Sigmoid colon (tissue), 7 donors: Measurements from ENCODE around the gene EHBP1. TPM values are rescaled to one million over a fixed set of nuclear protein-coding genes. Genes with fewer than 3 reads are reported as not detected.
A peak's percentile ranks its signal among the peaks of the same experiment; 100 is the strongest.

Experiments
- DNase-seq: peaks from one replicate; pipeline ENCODE4 v3.0.0-alpha.2; 2019
- H3K27ac ChIP-seq, 4 donors: fragments of 200-600 bp; sonication (generic); one replicate each; pipeline ENCODE4 v1.5.1; 2016 to 2019; ENCODE audit warnings: mild to moderate bottlenecking in 1 of 4
- H3K27me3 ChIP-seq, 3 donors: fragments of 200-600 bp; sonication (generic); one replicate each; pipeline ENCODE4 v1.5.1; 2019; ENCODE audit warnings: mild to moderate bottlenecking in 1 of 3
- H3K36me3 ChIP-seq, 4 donors: fragments of 200-600 bp; sonication (generic); one replicate each; pipeline ENCODE4 v1.5.1; 2016 to 2019
- H3K4me1 ChIP-seq, 4 donors: fragments of 200-600 bp; sonication (generic); one replicate each; pipeline ENCODE4 v1.5.1; 2017 to 2019
- H3K4me3 ChIP-seq, 4 donors: fragments of 200-600 bp; sonication (generic); one replicate each; pipeline ENCODE4 v1.5.1; 2017 to 2019; ENCODE audit warnings: mild to moderate bottlenecking in 2 of 4, moderate library complexity in 1 of 4
- H3K9me3 ChIP-seq, 4 donors: fragments of 200-600 bp in 3 of 4; sonication (generic) in 3 of 4; one replicate each; pipeline versions ENCODE4 v1.5.1 to v1.6.1; 2013 to 2019
- EP300 ChIP-seq, 4 donors: sonication (generic); formaldehyde crosslinking; IDR thresholded peaks; one replicate each; pipeline ENCODE4 v1.6.1; 2017; ENCODE audit warnings: antibody characterized with exemption in 4 of 4
- POLR2A ChIP-seq, 2 donors: fragments of 450-650 bp; IDR thresholded peaks; one replicate each; pipeline ENCODE4 v1.6.1; 2016; ENCODE audit warnings: antibody characterized with exemption in 2 of 2, mild to moderate bottlenecking in 2 of 2, moderate library complexity in 2 of 2
- POLR2AphosphoS5 ChIP-seq, 4 donors: sonication (generic); formaldehyde crosslinking; IDR thresholded peaks; one replicate each; pipeline ENCODE4 v1.6.1; 2017; ENCODE audit warnings: antibody characterized with exemption in 4 of 4
- WGBS, 2 donors: extraction: QIAGEN DNeasy Blood & Tissue Kit; methylation state at CpG; one replicate each; pipeline ENCODE4 v1.1.7; 2013; 5-methylcytosine and 5-hydroxymethylcytosine counted together
- intact Hi-C: fragments of 100-400 bp; cut with DNase I; formaldehyde crosslinking; loops from one replicate; pipeline ENCODE4 v1.15.1; 2023
- polyA plus RNA-seq, 3 donors: library from polyadenylated mRNA; stranded (reverse); fragments of 200-250 nt; gene quantifications; one replicate each; pipeline ENCODE4 v1.2.3, GENCODE V29; 2013
- total RNA-seq, 4 donors: library from RNA; depleted of rRNA; stranded (reverse); fragments of >200 nt; gene quantifications; one replicate each; pipeline ENCODE4 v1.1.0, GENCODE V29; 2016
- TF ChIP-seq, protein P1 (sequence below), 4 experiments: fragments of 450-650 bp in 3 of 4; fragments of 200-600 bp in 1 of 4; IDR thresholded peaks; one replicate each; pipeline ENCODE4 v1.5.1; 2016 to 2019; ENCODE audit warnings: antibody characterized with exemption in 4 of 4, mild to moderate bottlenecking in 3 of 4, moderate library complexity in 2 of 4
- donor health status: healthy with polysubstance abuse.
- donor health status: Bipolar disorder and iron deficiency.
- donor health status: healthy.

Gene EHBP1
- total and polyA plus RNA-seq, 7 donors = 12.7 to 161 (median 121) TPM

DNA sequence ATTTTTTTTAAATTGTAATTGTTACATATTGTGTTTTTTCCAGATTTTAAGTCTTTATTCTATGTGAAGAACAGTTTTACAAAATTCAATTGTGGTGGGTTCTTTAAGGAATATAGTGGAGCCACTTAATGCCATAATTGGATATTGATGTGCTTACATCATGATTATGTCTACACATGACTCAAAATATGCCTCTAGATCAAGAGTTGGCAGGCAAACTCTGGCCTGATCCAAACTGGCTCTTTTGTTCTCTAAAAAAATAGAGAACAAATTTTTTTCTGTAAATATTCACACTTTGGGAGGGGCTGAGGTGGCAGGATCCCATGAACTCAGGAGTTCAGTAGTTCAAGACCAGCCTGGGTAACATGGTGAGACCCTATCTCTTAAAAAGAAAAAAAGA is 8.3 kb downstream of the EHBP1 start:
- Histone ChIP-seq H3K4me1 (peaks cover 0 to 89% (median 38%) of the 10 kb centered on the region in 4 donors), H3K27me3 (no peaks in the 10 kb centered on the region), H3K9me3 (no peaks in the 10 kb centered on the region), H3K36me3 (no peaks in the 10 kb centered on the region), H3K27ac (peak overlapping the region in 1 of 4 donors; percentile 11), H3K4me3 (no peak overlapping the region)
- TF ChIP-seq, protein P1, sequence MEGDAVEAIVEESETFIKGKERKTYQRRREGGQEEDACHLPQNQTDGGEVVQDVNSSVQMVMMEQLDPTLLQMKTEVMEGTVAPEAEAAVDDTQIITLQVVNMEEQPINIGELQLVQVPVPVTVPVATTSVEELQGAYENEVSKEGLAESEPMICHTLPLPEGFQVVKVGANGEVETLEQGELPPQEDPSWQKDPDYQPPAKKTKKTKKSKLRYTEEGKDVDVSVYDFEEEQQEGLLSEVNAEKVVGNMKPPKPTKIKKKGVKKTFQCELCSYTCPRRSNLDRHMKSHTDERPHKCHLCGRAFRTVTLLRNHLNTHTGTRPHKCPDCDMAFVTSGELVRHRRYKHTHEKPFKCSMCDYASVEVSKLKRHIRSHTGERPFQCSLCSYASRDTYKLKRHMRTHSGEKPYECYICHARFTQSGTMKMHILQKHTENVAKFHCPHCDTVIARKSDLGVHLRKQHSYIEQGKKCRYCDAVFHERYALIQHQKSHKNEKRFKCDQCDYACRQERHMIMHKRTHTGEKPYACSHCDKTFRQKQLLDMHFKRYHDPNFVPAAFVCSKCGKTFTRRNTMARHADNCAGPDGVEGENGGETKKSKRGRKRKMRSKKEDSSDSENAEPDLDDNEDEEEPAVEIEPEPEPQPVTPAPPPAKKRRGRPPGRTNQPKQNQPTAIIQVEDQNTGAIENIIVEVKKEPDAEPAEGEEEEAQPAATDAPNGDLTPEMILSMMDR (IDR thresholded peaks at IDR 0.05) = no peak
- TF ChIP-seq EP300 (IDR thresholded peaks at IDR 0.05) (no peak), POLR2A (IDR thresholded peaks at IDR 0.05) (no peak), POLR2AphosphoS5 (IDR thresholded peaks at IDR 0.05) (no peak)
- intact Hi-C loops = no loop called here
- no peak for DNase-seq

DNA sequence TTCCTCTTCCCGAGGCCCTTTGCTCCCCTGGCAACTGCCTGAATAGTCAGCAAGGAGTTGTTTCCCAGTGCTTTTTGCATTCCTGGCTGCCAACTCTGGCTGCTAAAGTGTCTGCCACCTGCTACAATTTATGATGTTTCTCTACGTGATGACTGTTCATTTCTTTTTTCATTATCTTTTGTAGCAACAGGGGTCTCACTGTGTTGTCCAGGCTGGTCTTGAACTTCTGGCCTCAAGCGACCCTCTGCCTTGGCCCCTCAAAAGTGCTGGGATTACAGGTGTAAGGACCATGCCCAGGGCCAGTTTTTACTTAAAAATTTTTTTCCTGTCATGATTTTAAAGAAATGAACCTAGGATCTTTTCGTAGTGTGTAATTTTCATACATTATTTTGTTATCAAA is 11.3 kb downstream of the EHBP1 start:
- Histone ChIP-seq H3K27me3 (no peaks in the 10 kb centered on the region), H3K36me3 (no peaks in the 10 kb centered on the region), H3K4me3 (no peak overlapping the region), H3K9me3 (no peaks in the 10 kb centered on the region), H3K27ac (peak overlapping the region in 1 of 4 donors; percentile 36), H3K4me1 (peaks cover 0 to 77% (median 36%) of the 10 kb centered on the region in 4 donors)
- intact Hi-C loops = no loop called here
- no peak for TF ChIP-seq EP300 (IDR thresholded peaks at IDR 0.05)
- no peak for DNase-seq
- 84 to 90% methylated on average over 4 of the region's 4 CpGs for WGBS, 2 donors

DNA sequence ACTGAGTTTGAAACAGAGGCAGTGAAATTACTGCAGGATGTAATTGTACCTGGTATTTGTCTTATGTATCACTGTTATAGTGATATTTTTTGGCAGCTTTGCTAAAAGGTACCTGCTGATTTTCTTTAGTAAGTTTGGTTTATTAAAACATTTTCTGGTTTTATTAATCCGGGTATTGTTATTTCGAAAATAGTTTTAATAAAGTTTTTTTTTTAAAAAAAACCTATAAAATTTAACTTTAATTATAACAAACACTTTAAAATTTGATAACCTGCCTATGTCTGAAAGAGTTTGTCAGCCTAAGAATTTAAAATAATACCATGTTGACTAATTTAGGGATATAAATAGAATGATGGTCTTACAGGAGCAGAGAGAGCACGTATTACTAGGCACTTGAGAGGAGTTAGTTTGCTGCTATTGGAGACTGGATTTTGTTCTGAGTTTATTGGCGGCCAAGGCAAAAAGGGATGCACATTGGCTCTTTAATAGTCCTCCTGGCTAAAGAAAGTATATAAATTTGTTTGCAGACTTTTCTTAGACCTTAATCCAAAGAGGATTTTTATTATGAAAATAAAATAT is 12.1 kb downstream of the EHBP1 start:
- intact Hi-C loops = no loop called here
- TF ChIP-seq POLR2AphosphoS5 (IDR thresholded peaks at IDR 0.05) (no peak), EP300 (IDR thresholded peaks at IDR 0.05) (no peak), POLR2A (IDR thresholded peaks at IDR 0.05) (no peak)
- H3K4me3 ChIP-seq = no peak overlapping the region
- H3K27me3 ChIP-seq = no peaks in the 10 kb centered on the region
- WGBS, 2 donors = 90 to 98% methylated on average over 4 of the region's 4 CpGs
- peak overlapping the region in 2 of 4 donors; percentile 29 to 56 for H3K27ac ChIP-seq
- peaks cover 0 to under 1% (median 0%) of the 10 kb centered on the region in 4 donors for H3K9me3 ChIP-seq
- no peaks in the 10 kb centered on the region for H3K36me3 ChIP-seq
- no peak for DNase-seq
- peaks cover 0 to 69% (median 31%) of the 10 kb centered on the region in 4 donors for H3K4me1 ChIP-seq

DNA sequence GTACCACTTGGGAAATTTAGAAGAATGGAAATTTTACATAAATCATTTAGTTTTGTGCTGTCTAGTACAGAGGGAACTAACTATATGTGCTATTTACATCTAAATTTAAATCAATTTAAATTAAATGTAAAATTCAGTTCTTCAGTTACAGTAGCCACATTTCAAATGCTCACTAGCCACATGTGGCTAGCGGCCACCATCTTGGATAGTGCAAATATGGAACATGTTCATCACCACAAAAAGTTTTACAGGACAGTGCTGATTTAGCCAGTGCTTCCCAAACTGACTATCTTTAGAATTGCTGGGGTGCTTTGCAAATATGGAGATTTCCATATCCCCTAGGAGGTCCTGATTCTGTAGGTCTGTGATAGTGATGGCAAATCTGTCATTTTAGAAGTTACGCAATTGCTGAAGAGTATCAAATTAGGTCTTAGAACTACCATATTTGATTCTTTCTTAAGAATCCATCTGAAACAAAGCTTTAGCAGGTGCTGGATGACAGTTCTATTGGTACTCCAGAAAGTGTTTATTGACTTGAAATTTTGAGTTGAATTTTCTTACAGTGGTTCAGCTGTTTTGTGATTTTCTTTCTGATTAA is 12.8 kb downstream of the EHBP1 start:
- no peak for DNase-seq
- no peak overlapping the region for H3K4me3 ChIP-seq
- no peaks in the 10 kb centered on the region for H3K27me3 ChIP-seq
- peak overlapping the region in 2 of 4 donors; percentile 29 to 56 for H3K27ac ChIP-seq
- TF ChIP-seq POLR2A (IDR thresholded peaks at IDR 0.05) = no peak
- TF ChIP-seq EP300 (IDR thresholded peaks at IDR 0.05) = no peak
- TF ChIP-seq, protein P1 (IDR thresholded peaks at IDR 0.05) = no peak
- no peak for TF ChIP-seq POLR2AphosphoS5 (IDR thresholded peaks at IDR 0.05)
- peaks cover 0 to 62% (median 31%) of the 10 kb centered on the region in 4 donors for H3K4me1 ChIP-seq
- peaks cover 0 to 3% (median 0%) of the 10 kb centered on the region in 4 donors for H3K9me3 ChIP-seq
- no peaks in the 10 kb centered on the region for H3K36me3 ChIP-seq
- 96 to 100% methylated on average over 2 of the region's 2 CpGs for WGBS, 2 donors
- intact Hi-C loops = no loop called here

DNA sequence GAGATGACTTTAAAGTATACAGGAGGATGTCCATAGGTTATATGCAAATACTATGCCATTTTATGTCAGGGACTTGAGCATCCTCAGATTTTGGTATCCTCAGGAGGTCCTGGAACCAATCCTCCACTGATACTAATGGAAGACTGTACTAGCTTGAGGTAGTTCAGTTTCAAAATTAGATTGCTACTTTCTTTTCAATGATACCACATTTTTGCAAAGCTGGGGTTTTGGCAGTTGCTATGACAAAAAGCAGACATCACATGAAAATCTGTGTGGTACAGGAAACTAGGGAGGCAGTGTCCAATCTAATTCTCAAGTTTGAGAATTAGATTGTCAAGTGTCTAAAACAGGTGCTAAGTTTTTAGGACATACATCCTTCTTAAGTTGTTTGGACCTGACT is 14.2 kb downstream of the EHBP1 start:
- TF ChIP-seq EP300 (IDR thresholded peaks at IDR 0.05) (no peak), POLR2A (IDR thresholded peaks at IDR 0.05) (no peak), POLR2AphosphoS5 (IDR thresholded peaks at IDR 0.05) (no peak)
- TF ChIP-seq, protein P1 (IDR thresholded peaks at IDR 0.05) = no peak
- no peaks in the 10 kb centered on the region for H3K27me3 ChIP-seq
- peak overlapping the region in 1 of 4 donors; percentile 45 for H3K27ac ChIP-seq
- no peak overlapping the region for H3K4me3 ChIP-seq
- no peaks in the 10 kb centered on the region for H3K36me3 ChIP-seq
- H3K9me3 ChIP-seq = peaks cover 0 to 3% (median 0%) of the 10 kb centered on the region in 4 donors
- no peak for DNase-seq
- peaks cover 0 to 61% (median 40%) of the 10 kb centered on the region in 4 donors for H3K4me1 ChIP-seq
- intact Hi-C loops = no loop called here
